ENCODE results near the gene HDAC11.
"Not testable (repeated sequence)": the region's sequence is repeated elsewhere in the genome, so short reads cannot be mapped to it uniquely, and the experiment has no call there.

DNA sequence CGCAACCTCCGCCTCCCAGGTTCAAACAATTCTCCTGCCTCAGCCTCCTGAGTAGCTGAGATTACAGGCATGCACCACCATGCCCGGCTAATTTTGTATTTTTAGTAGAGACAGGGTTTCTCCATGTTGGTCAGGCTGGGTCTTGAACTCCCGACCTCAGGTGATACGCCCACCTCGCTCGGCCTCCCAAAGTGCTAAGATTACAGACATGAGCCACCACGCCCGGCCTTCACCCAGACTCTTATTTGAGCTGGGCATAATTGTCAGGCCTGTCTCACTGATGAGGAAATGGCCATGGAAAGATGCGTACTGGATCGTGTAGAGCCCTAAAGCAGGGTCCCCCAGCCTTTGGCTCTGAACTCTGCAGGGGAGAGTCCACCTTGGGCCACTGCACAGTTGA lies 19.1 kb downstream of the HDAC11 start:
- TF ChIP-seq POLR2AphosphoS5, POLR2A (IDR thresholded peaks at IDR 0.05): not testable (repeated sequence)
